Measurements from ENCODE around the gene NEURL3.

DNA sequence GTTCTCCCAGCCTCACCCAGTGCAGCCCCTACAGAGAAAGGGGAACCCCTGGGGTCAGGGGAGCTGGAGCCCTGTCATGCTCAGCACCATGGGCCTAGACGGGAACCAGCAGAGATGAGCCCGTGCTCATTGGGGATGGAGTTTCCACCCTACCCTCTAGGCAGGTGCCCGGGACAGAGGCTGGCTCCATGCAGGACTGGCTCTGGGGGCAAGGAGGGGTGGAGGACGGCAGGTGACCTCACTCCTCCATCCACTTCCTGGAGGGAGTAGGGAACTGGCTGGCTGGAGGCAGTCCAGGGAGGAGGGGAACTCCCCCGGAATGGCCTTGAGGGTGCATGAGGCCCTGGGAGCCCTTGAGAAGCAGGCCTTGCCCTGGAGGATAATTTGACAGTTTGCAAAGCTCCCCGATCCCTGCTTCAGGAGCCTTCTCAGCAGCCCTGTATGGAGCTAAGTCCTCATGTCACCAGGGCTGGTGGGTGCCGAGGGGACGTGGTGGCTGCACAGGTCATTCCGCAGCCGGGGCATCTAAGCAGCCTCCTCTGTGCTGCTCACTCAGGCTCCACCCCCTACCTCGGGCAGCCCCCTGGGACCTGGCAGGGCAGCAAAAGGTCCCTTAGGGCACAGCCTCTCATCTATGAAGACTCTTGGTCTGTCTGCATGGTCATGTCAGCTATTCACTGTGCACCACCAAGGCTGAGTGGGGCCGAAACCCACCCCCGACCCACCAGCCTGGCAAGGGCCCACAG, 2.1 kb downstream of the NEURL3 start:
- TF ChIP-seq POLR2A (IDR thresholded peaks at IDR 0.05; ENCODE audit: low read depth, low read length), result no peak
- no peak for TF ChIP-seq SPI1 (IDR thresholded peaks at IDR 0.05; ENCODE audit: low read depth, low read length)
- no peak for TF ChIP-seq POLR2AphosphoS5 (IDR thresholded peaks at IDR 0.05; ENCODE audit: low read depth, low read length)
- TF ChIP-seq POU2F2 (IDR thresholded peaks at IDR 0.05; ENCODE audit: low read depth, low read length), result no peak
- TF ChIP-seq TAF1 (IDR thresholded peaks at IDR 0.05; ENCODE audit: low read depth, low read length), result no peak

All from GM12891 (cell line).